OCI-LY1 (cell line): Measurements from ENCODE around the gene CARMIL1.

ENCODE experiments used
- H2AFZ ChIP-seq: fragments of 200-600 bp; sonication (generic), shearing (Covaris generic); 2 replicates; pipeline ENCODE4 v1.6.0; 2014; ENCODE audit warnings: antibody characterized with exemption, mild to moderate bottlenecking, low read length
- H3F3A ChIP-seq: fragments of 200-600 bp; sonication (generic), shearing (Covaris generic); 2 replicates; pipeline ENCODE4 v1.6.0; 2014; ENCODE audit warnings: mild to moderate bottlenecking, antibody characterized with exemption, low read length, moderate library complexity; ENCODE audit not compliant: insufficient read depth
- H3K27ac ChIP-seq: fragments of 200-600 bp; sonication (generic); 2 replicates; pipeline ENCODE4 v1.5.1; 2014; ENCODE audit warnings: low read length, mixed run types, mild to moderate bottlenecking, low read depth; ENCODE audit not compliant: poor library complexity, severe bottlenecking
- H3K27me3 ChIP-seq: fragments of 200-600 bp; sonication (generic); 2 replicates; pipeline ENCODE4 v1.6.0; 2014; ENCODE audit warnings: antibody characterized with exemption, mild to moderate bottlenecking, low read length, moderate library complexity; ENCODE audit not compliant: insufficient read depth
- H3K36me3 ChIP-seq: fragments of 200-600 bp; sonication (generic); 2 replicates; pipeline ENCODE4 v1.6.1; 2014; ENCODE audit warnings: mild to moderate bottlenecking, antibody characterized with exemption, low read length, moderate library complexity, mixed read lengths; ENCODE audit not compliant: insufficient read depth
- H3K4me1 ChIP-seq: fragments of 200-600 bp; sonication (generic); 2 replicates; pipeline ENCODE4 v1.5.1; 2014; ENCODE audit warnings: mild to moderate bottlenecking, low read length, moderate library complexity; ENCODE audit not compliant: insufficient read depth, severe bottlenecking
- H3K4me2 ChIP-seq: fragments of 200-600 bp; sonication (generic), shearing (Covaris generic); 2 replicates; pipeline ENCODE4 v1.6.1; 2014; ENCODE audit warnings: low read length
- H3K4me3 ChIP-seq: fragments of 200-600 bp; sonication (generic); 2 replicates; pipeline ENCODE4 v1.5.1; 2014; ENCODE audit warnings: low read length, low read depth, mild to moderate bottlenecking, mixed read lengths; ENCODE audit not compliant: poor library complexity, severe bottlenecking
- H3K79me2 ChIP-seq: fragments of 200-600 bp; shearing (Covaris generic); 2 replicates; pipeline ENCODE4 v1.6.1; 2016; ENCODE audit warnings: mixed run types, low read length, mixed read lengths; ENCODE audit not compliant: insufficient read depth
- H3K9ac ChIP-seq: fragments of 200-600 bp; sonication (generic), shearing (Covaris generic); 2 replicates; pipeline ENCODE4 v1.6.1; 2014; ENCODE audit warnings: mild to moderate bottlenecking, low read length, mixed read lengths
- H3K9me2 ChIP-seq: fragments of 200-600 bp; sonication (generic), shearing (Covaris generic); 2 replicates; pipeline ENCODE4 v1.6.1; 2014; ENCODE audit warnings: low read depth, mild to moderate bottlenecking, low read length, mixed read lengths
- H3K9me3 ChIP-seq: fragments of 200-600 bp; shearing (Covaris generic); 2 replicates; pipeline ENCODE4 v1.6.1; 2014; ENCODE audit warnings: low read length, mixed read lengths
- H4K20me1 ChIP-seq: fragments of 200-600 bp; sonication (generic), shearing (Covaris generic); 2 replicates; pipeline ENCODE4 v1.6.0; 2016; ENCODE audit warnings: mild to moderate bottlenecking, low read length; ENCODE audit not compliant: insufficient read depth
- EZH2 ChIP-seq: fragments of 200-600 bp; sonication (generic), shearing (Covaris generic); IDR thresholded peaks from 2 replicates; pipeline ENCODE4 v1.8.0; 2017; ENCODE audit warnings: borderline replicate concordance, mixed run types, mild to moderate bottlenecking, antibody characterized with exemption, low read length, moderate library complexity, mixed read lengths
- TF ChIP-seq, protein P1 (sequence below): fragments of 200-600 bp; sonication (generic), shearing (Covaris generic); IDR thresholded peaks from 2 replicates; pipeline ENCODE4 v1.5.1; 2017; ENCODE audit warnings: mild to moderate bottlenecking, antibody characterized with exemption, low read length, moderate library complexity, mixed read lengths

CARMIL1 gene

DNA sequence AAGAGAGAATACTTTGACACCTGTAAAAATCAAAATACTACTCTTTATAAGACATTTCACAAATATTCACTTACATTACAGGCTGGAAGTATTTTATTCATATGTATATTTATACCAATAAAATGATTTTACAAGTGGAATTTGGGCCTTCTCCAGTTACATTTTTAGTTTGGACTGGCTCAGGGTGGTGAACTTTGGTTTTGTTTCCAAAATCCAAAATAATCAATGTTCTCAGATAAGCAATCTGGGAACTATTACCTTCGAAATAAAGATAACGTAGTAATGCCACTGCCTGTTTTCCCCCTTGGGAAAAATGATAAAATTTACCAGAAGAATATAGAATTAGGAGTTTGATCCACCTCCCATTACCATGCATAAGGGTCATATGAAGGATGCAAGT is 341.2 kb downstream of the CARMIL1 start:
- H3K4me1 ChIP-seq: no peaks in the 10 kb centered on the region
- TF ChIP-seq, protein P1, sequence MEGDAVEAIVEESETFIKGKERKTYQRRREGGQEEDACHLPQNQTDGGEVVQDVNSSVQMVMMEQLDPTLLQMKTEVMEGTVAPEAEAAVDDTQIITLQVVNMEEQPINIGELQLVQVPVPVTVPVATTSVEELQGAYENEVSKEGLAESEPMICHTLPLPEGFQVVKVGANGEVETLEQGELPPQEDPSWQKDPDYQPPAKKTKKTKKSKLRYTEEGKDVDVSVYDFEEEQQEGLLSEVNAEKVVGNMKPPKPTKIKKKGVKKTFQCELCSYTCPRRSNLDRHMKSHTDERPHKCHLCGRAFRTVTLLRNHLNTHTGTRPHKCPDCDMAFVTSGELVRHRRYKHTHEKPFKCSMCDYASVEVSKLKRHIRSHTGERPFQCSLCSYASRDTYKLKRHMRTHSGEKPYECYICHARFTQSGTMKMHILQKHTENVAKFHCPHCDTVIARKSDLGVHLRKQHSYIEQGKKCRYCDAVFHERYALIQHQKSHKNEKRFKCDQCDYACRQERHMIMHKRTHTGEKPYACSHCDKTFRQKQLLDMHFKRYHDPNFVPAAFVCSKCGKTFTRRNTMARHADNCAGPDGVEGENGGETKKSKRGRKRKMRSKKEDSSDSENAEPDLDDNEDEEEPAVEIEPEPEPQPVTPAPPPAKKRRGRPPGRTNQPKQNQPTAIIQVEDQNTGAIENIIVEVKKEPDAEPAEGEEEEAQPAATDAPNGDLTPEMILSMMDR: no peak
- no peak for TF ChIP-seq EZH2
- no peak overlapping the region for H3K4me2 ChIP-seq
- H3K9ac ChIP-seq: no peak overlapping the region
- H3F3A ChIP-seq: no peaks in the 10 kb centered on the region
- H4K20me1 ChIP-seq: no peaks in the 10 kb centered on the region
- H3K27ac ChIP-seq: no peak overlapping the region
- H2AFZ ChIP-seq: no peak overlapping the region
- no peaks in the 10 kb centered on the region for H3K9me3 ChIP-seq
- no peak overlapping the region for H3K4me3 ChIP-seq
- no peaks in the 10 kb centered on the region for H3K36me3 ChIP-seq
- H3K79me2 ChIP-seq: no peaks in the 10 kb centered on the region
- H3K27me3 ChIP-seq: no peaks in the 10 kb centered on the region
- no peaks in the 10 kb centered on the region for H3K9me2 ChIP-seq

DNA sequence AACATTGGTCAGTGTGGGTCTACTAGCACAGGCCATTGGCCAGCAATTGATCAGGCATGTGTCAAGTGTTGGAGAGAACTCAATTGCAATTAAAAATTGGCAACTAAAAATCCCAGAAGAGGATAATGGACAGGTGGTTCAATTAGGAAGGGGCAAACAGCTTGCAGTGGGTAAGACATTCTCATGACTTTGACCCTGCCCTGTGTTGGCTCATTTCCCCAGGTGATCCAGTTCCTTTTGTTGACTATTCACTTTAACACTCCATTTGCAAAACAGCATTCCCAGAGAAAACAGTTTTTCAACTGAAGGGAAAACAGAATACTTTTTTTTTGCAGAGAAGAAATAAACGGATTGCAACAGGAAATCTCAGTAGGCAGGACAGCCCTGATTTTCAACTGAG is 343.9 kb downstream of the CARMIL1 start:
- Histone ChIP-seq H3K79me2 (no peaks in the 10 kb centered on the region), H3K4me3 (no peak overlapping the region), H3K36me3 (no peaks in the 10 kb centered on the region), H3K9me2 (no peaks in the 10 kb centered on the region), H3K27me3 (no peaks in the 10 kb centered on the region), H3K4me2 (no peak overlapping the region), H3K9ac (no peak overlapping the region), H3K27ac (no peak overlapping the region), H3F3A (no peaks in the 10 kb centered on the region), H3K9me3 (no peaks in the 10 kb centered on the region), H3K4me1 (no peaks in the 10 kb centered on the region), H4K20me1 (no peaks in the 10 kb centered on the region), H2AFZ (no peak overlapping the region)
- TF ChIP-seq, protein P1: no peak
- no peak for TF ChIP-seq EZH2

DNA sequence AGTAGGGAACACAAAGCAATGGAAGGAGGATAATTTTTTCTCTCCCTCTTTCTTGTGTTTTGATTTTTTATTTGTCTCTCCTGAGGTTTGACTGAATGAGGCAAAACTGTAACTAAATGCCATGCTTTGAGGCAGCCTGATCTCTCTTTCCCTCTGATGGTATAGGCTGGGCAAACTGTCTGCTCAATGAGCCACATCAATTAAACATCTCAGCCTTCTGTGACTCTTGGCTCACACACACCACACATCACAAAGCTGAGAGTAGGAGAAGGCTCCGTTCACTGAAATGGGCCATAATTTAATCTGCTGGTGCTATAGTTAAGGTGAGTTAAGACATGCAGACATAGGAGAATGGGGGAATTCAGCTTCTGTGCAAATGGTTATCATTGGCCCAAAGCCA is 344.7 kb downstream of the CARMIL1 start:
- TF ChIP-seq, protein P1: no peak
- TF ChIP-seq EZH2: no peak

More for the DNA sequence above, 344.7 kb downstream of the CARMIL1 start:
- H3F3A ChIP-seq: no peaks in the 10 kb centered on the region
- H3K79me2 ChIP-seq: no peaks in the 10 kb centered on the region
- no peaks in the 10 kb centered on the region for H3K4me1 ChIP-seq
- no peaks in the 10 kb centered on the region for H4K20me1 ChIP-seq
- no peaks in the 10 kb centered on the region for H3K36me3 ChIP-seq
- H3K9me3 ChIP-seq: no peaks in the 10 kb centered on the region
- H3K27ac ChIP-seq: no peak overlapping the region
- H3K4me2 ChIP-seq: no peak overlapping the region
- H3K9ac ChIP-seq: no peak overlapping the region
- H3K4me3 ChIP-seq: no peak overlapping the region
- no peaks in the 10 kb centered on the region for H3K27me3 ChIP-seq
- H3K9me2 ChIP-seq: no peaks in the 10 kb centered on the region
- H2AFZ ChIP-seq: no peak overlapping the region
